CD4-positive, alpha-beta memory T cell (primary cell): ENCODE results near the gene MET. TPM values are rescaled to one million over a fixed set of nuclear protein-coding genes. Genes with fewer than 3 reads are reported as not detected.

Source experiments
- CTCF ChIA-PET: fragments of 350-600 bp; sonication (Branson Sonifier 250); formaldehyde crosslinking; loops from one replicate; lab custom pipeline; 2021; ENCODE audit warnings: inconsistent platforms; ENCODE audit not compliant: partially characterized antibody; lab: Charles Lee
- POLR2A ChIA-PET: fragments of 350-600 bp; sonication (Branson Sonifier 250); formaldehyde crosslinking; loops from one replicate; lab custom pipeline; 2021; ENCODE audit not compliant: partially characterized antibody; lab: Charles Lee
- DNase-seq, 5 donors: peaks; one replicate each; pipeline versions ENCODE4 v3.0.0 to v3.0.0-alpha.2; 2020 to 2022; ENCODE audit warnings: mixed read lengths in 1 of 5
- H3K27ac ChIP-seq: one replicate; pipeline ENCODE4 v1.7.0; 2013; ENCODE audit warnings: low read depth, low read length
- H3K27me3 ChIP-seq: 2 replicates; pipeline ENCODE4 v1.7.0; 2013; ENCODE audit warnings: mild to moderate bottlenecking, low read length, moderate library complexity; ENCODE audit not compliant: insufficient read depth
- H3K36me3 ChIP-seq: 2 replicates; pipeline ENCODE4 v1.7.0; 2013; ENCODE audit warnings: mild to moderate bottlenecking, low read length, moderate library complexity; ENCODE audit not compliant: insufficient read depth
- H3K4me1 ChIP-seq: 2 replicates; pipeline ENCODE4 v1.7.0; 2013; ENCODE audit warnings: mild to moderate bottlenecking, low read length, moderate library complexity; ENCODE audit not compliant: insufficient read depth
- H3K4me3 ChIP-seq, 2 donors: one replicate each; pipeline ENCODE4 v1.7.0; 2013; ENCODE audit warnings: low read length in 2 of 2, mild to moderate bottlenecking in 1 of 2
- H3K9me3 ChIP-seq, 2 donors: one replicate each; pipeline ENCODE4 v1.7.0; 2013; ENCODE audit warnings: low read length in 2 of 2, control low read depth in 1 of 2; ENCODE audit not compliant: control insufficient read depth in 1 of 2
- H3K27ac Mint-ChIP-seq, 7 donors: one replicate each; pipeline ENCODE4 v1.8.0; 2020 to 2021; ENCODE audit warnings: mixed read lengths in 7 of 7, mild to moderate bottlenecking in 6 of 7, inconsistent platforms in 3 of 7, moderate library complexity in 3 of 7
- H3K27me3 Mint-ChIP-seq, 2 donors: one replicate each; pipeline ENCODE4 v1.8.0; 2020 to 2021; ENCODE audit warnings: mixed read lengths in 2 of 2
- H3K36me3 Mint-ChIP-seq, 2 donors: one replicate each; pipeline ENCODE4 v1.8.0; 2020 to 2021; ENCODE audit warnings: mixed read lengths in 2 of 2, inconsistent platforms in 1 of 2, mild to moderate bottlenecking in 1 of 2
- H3K4me1 Mint-ChIP-seq, 4 donors: one replicate each; pipeline ENCODE4 v1.8.0; 2020 to 2021; ENCODE audit warnings: mixed read lengths in 4 of 4, mild to moderate bottlenecking in 1 of 4
- H3K4me3 Mint-ChIP-seq, 8 donors: one replicate each; pipeline ENCODE4 v1.8.0; 2020 to 2021; ENCODE audit warnings: mixed read lengths in 8 of 8, mild to moderate bottlenecking in 7 of 8, moderate library complexity in 6 of 8, inconsistent platforms in 3 of 8
- H3K9me3 Mint-ChIP-seq, 8 donors: one replicate each; pipeline ENCODE4 v1.8.0; 2020 to 2021; ENCODE audit warnings: mixed read lengths in 8 of 8, mild to moderate bottlenecking in 5 of 8, inconsistent platforms in 3 of 8, moderate library complexity in 1 of 8
- intact Hi-C: fragments of 100-400 bp; cut with micrococcal nuclease; formaldehyde crosslinking; loops from one replicate; pipeline ENCODE4 v1.15.1; 2023
- polyA plus RNA-seq, 2 donors: library from polyadenylated mRNA; unstranded; fragments of 300-500 nt; fragmentation: Illumina TruSeq; gene quantifications; one replicate each; pipeline ENCODE4 v1.2.3, GENCODE V29; 2021
- total RNA-seq, 2 experiments: library from RNA; stranded (reverse); gene quantifications; one replicate each; pipeline ENCODE4 v1.2.3, GENCODE V29; 2021

MET gene
- total and polyA plus RNA-seq, 4 experiments from 2014 or later, result 0.23 to 0.47 TPM; not detected in 2

- intact Hi-C loops, result no loop called here
- POLR2A ChIA-PET, result no interaction called here
- CTCF ChIA-PET, result interaction anchor here (0.5 kb wide), 1 partner anchor 35 kb away, joined by 3 read pairs; no protein-coding TSS in a partner anchor
- Mint-ChIP-seq H3K4me1 (peaks cover 1 to 15% (median 7%) of the 10 kb centered on the region in 4 donors), H3K4me3 (peak overlapping the region in 1 of 8 donors; percentile 22), H3K27ac (no peak overlapping the region), H3K9me3 (peaks cover 0 to 2% (median 0%) of the 10 kb centered on the region in 8 donors), H3K36me3 (no peaks in the 10 kb centered on the region), H3K27me3 (peaks cover 30 to 39% of the 10 kb centered on the region in 2 donors)
- DNase-seq, result no peak
- H3K4me3 ChIP-seq, result no peak overlapping the region
- H3K36me3 ChIP-seq, result no peaks in the 10 kb centered on the region
- no peaks in the 10 kb centered on the region for H3K9me3 ChIP-seq
- H3K27me3 ChIP-seq, result peaks cover 10% of the 10 kb centered on the region
- H3K4me1 ChIP-seq, result no peaks in the 10 kb centered on the region
- no peak overlapping the region for H3K27ac ChIP-seq
These were observed 2.6 kb downstream of the MET start for GRCh38 chr7:116674508-116675173.

- H3K9me3 ChIP-seq, result no peaks in the 10 kb centered on the region
- Mint-ChIP-seq H3K36me3 (no peaks in the 10 kb centered on the region), H3K4me1 (peaks cover 1 to 15% (median 7%) of the 10 kb centered on the region in 4 donors), H3K27me3 (peaks cover 26 to 36% of the 10 kb centered on the region in 2 donors), H3K27ac (no peak overlapping the region), H3K9me3 (peaks cover 0 to 2% (median 0%) of the 10 kb centered on the region in 8 donors), H3K4me3 (no peak overlapping the region)
- POLR2A ChIA-PET, result no interaction called here
- H3K27me3 ChIP-seq, result peaks cover 10% of the 10 kb centered on the region
- DNase-seq, result no peak
- no peak overlapping the region for H3K4me3 ChIP-seq
- intact Hi-C loops, result no loop called here
- no peak overlapping the region for H3K27ac ChIP-seq
- H3K36me3 ChIP-seq, result no peaks in the 10 kb centered on the region
- no peaks in the 10 kb centered on the region for H3K4me1 ChIP-seq
- CTCF ChIA-PET, result no interaction called here
These were observed 3.9 kb downstream of the MET start for GRCh38 chr7:116675812-116676355.

DNA sequence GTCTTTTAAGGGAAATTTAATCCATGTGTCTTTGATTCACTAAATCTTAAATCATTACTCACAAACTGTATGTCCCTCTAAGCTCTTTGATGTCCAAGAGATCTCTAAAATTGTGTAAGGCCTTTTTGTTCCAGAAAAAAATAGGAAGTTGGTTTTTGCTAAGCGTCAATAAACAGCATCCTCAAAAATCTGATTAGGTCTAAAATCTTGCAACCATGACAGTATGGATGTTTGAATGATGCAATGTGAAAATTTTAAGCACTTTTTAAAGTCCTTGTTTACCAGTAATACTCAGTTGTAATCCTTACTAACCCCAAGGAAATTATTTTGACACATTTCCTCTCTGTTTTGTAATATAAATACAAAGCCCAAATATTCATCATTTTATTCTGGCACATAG lies 6.8 kb downstream of the MET start:
- intact Hi-C loops, result no loop called here
- Histone ChIP-seq H3K4me3 (no peak overlapping the region), H3K9me3 (no peaks in the 10 kb centered on the region), H3K36me3 (no peaks in the 10 kb centered on the region), H3K27me3 (no peaks in the 10 kb centered on the region), H3K27ac (no peak overlapping the region), H3K4me1 (no peaks in the 10 kb centered on the region)
- Mint-ChIP-seq H3K9me3 (peaks cover 0 to 4% (median 0%) of the 10 kb centered on the region in 8 donors), H3K4me1 (peaks cover 0 to 1% (median 0%) of the 10 kb centered on the region in 4 donors), H3K4me3 (no peak overlapping the region), H3K27ac (no peak overlapping the region), H3K36me3 (no peaks in the 10 kb centered on the region), H3K27me3 (peaks cover 9 to 18% of the 10 kb centered on the region in 2 donors)
- no peak for DNase-seq
- ChIA-PET CTCF (no interaction called here), POLR2A (no interaction called here)

- CTCF ChIA-PET, result no interaction called here
These were observed 7.5 kb downstream of the MET start for GRCh38 chr7:116679500-116679899.

DNA sequence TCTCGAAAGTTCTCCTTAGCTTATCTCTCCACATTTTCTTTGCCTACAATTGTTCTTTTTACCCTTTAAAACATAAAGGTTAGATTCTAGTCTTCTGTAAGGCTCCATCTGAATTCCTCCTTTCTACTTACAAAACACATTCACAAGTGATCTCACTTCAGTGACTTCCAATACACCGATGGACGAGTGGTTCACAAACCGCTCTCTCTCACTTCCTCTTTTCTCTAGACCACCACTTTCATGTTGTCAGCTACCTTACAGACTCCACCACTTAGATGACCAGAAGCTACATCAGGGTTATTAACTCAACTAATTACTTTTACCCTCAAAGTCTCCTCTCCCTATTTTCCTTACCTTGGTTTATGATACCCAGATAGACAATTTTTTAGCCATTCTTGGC lies 11.8 kb downstream of the MET start:
- DNase-seq, result no peak
- Mint-ChIP-seq H3K27me3 (peaks cover 17 to 21% of the 10 kb centered on the region in 2 donors), H3K36me3 (no peaks in the 10 kb centered on the region), H3K4me3 (no peak overlapping the region), H3K9me3 (peaks cover 0 to 5% (median 0%) of the 10 kb centered on the region in 8 donors), H3K4me1 (no peaks in the 10 kb centered on the region), H3K27ac (no peak overlapping the region)
- ChIA-PET CTCF (no interaction called here), POLR2A (no interaction called here)
- Histone ChIP-seq H3K4me1 (no peaks in the 10 kb centered on the region), H3K27ac (no peak overlapping the region), H3K27me3 (no peaks in the 10 kb centered on the region), H3K36me3 (no peaks in the 10 kb centered on the region), H3K9me3 (no peaks in the 10 kb centered on the region), H3K4me3 (no peak overlapping the region)
- intact Hi-C loops, result no loop called here

More at GRCh38 chr7:116679500-116679899, 7.5 kb downstream of the MET start:
- peaks cover 0 to 5% (median 0%) of the 10 kb centered on the region in 8 donors for H3K9me3 Mint-ChIP-seq
- no peak overlapping the region for H3K4me3 Mint-ChIP-seq
- H3K36me3 ChIP-seq, result no peaks in the 10 kb centered on the region
- peaks cover 0 to 1% (median 0%) of the 10 kb centered on the region in 4 donors for H3K4me1 Mint-ChIP-seq
- H3K27me3 Mint-ChIP-seq, result peaks cover 12 to 21% of the 10 kb centered on the region in 2 donors
- H3K27me3 ChIP-seq, result no peaks in the 10 kb centered on the region
- no peaks in the 10 kb centered on the region for H3K36me3 Mint-ChIP-seq
- H3K4me3 ChIP-seq, result no peak overlapping the region
- H3K27ac ChIP-seq, result no peak overlapping the region
- intact Hi-C loops, result no loop called here
- DNase-seq, result no peak
- POLR2A ChIA-PET, result no interaction called here
- H3K4me1 ChIP-seq, result no peaks in the 10 kb centered on the region
- H3K9me3 ChIP-seq, result no peaks in the 10 kb centered on the region
- H3K27ac Mint-ChIP-seq, result no peak overlapping the region

- peaks cover 14 to 18% of the 10 kb centered on the region in 2 donors for H3K27me3 Mint-ChIP-seq
- ChIA-PET CTCF (no interaction called here), POLR2A (no interaction called here)
- Histone ChIP-seq H3K4me1 (no peaks in the 10 kb centered on the region), H3K27me3 (no peaks in the 10 kb centered on the region), H3K27ac (no peak overlapping the region), H3K36me3 (no peaks in the 10 kb centered on the region), H3K4me3 (no peak overlapping the region), H3K9me3 (no peaks in the 10 kb centered on the region)
- H3K4me3 Mint-ChIP-seq, result no peak overlapping the region
- H3K36me3 Mint-ChIP-seq, result no peaks in the 10 kb centered on the region
- no peaks in the 10 kb centered on the region for H3K4me1 Mint-ChIP-seq
- DNase-seq, result no peak
- intact Hi-C loops, result no loop called here
- H3K9me3 Mint-ChIP-seq, result peaks cover 0 to 5% (median 0%) of the 10 kb centered on the region in 8 donors
- H3K27ac Mint-ChIP-seq, result no peak overlapping the region
These were observed 14.0 kb downstream of the MET start for GRCh38 chr7:116686033-116686432.

DNA sequence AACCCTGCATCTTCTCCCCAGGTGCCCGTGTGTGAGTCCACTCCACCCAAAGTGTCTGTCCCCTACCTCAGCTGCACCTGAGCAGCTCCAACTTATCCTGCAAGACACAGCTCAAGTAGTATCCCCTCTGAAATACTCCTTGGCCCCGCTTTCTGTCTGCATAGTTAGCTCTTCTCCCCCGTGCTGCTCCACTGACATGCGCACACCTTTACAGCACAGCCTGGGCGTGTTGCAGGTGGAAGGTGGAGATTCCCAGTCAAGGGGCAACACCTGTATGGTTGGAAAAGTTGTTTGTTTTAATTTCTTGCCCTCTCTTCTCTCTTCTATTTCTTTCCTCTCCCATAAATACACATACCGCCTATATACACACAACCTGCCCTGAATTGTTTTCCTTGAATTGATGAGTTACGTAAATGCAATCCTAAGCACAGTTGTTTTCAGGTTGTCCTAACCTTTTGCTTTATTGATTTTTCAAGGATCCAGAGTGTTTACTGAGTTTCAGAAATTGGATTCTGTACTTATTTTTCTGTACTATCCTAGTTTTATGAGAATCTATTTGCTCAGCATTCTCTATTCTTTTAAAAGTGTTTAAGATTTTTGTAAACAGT lies 14.9 kb downstream of the MET start:
- Histone ChIP-seq H3K4me1 (no peaks in the 10 kb centered on the region), H3K27me3 (no peaks in the 10 kb centered on the region), H3K9me3 (no peaks in the 10 kb centered on the region), H3K27ac (no peak overlapping the region), H3K4me3 (no peak overlapping the region), H3K36me3 (no peaks in the 10 kb centered on the region)
- CTCF ChIA-PET, result no interaction called here
- Mint-ChIP-seq H3K27me3 (peaks cover 14 to 21% of the 10 kb centered on the region in 2 donors), H3K36me3 (no peaks in the 10 kb centered on the region), H3K9me3 (peaks cover 0 to 5% (median 0%) of the 10 kb centered on the region in 8 donors), H3K4me3 (peak overlapping the region in 1 of 8 donors; percentile 2), H3K27ac (peak overlapping the region in 1 of 7 donors; percentile 58), H3K4me1 (no peaks in the 10 kb centered on the region)
- POLR2A ChIA-PET, result no interaction called here
- DNase-seq, result no peak
- intact Hi-C loops, result no loop called here
